ENCODE results near the gene AIG1. TPM values are rescaled to one million over a fixed set of nuclear protein-coding genes. Genes with fewer than 3 reads are reported as not detected.

The AIG1 gene
- polyA plus RNA-seq, 1 of the 3 experiments (the other 2 are of a cell fraction), result 36.8 TPM

GRCh38 chr6:143063631-143064030, 2.9 kb downstream of the AIG1 start (continued):
- TF ChIP-seq EZH2phosphoT487 (IDR thresholded peaks at IDR 0.05; ENCODE audit: borderline replicate concordance, low read depth) (no peak), GATA2 (CRISPR knock-in tag; IDR thresholded peaks at IDR 0.05) (no peak), ELF1 (IDR thresholded peaks at IDR 0.05) (no peak)
- TF ChIP-seq, protein P1, sequence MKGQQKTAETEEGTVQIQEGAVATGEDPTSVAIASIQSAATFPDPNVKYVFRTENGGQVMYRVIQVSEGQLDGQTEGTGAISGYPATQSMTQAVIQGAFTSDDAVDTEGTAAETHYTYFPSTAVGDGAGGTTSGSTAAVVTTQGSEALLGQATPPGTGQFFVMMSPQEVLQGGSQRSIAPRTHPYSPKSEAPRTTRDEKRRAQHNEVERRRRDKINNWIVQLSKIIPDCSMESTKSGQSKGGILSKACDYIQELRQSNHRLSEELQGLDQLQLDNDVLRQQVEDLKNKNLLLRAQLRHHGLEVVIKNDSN (IDR thresholded peaks at IDR 0.05; ENCODE audit: borderline replicate concordance, low read depth), result no peak

DNA sequence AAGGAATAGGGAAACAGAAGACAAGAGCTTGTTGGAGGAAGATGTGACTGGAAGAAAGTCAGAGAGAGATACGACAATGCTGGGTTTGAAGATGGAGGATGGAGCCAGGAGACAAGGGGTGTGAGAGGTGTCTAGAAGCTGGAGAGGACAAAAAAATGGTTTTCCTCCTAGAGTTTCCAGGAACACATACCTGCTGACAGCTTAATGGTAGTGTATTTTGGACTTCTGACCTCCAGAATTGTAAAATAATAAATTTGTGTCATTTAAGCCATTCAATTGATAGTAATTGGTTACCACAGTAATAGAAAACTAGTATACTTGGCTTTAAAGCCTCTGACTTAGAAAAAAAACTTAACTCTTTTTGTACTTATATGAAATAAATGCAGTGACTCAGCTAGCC, 3.6 kb downstream of the AIG1 start:
- CTCF ChIA-PET, result no interaction called here
- Histone ChIP-seq H3F3A (replicated peaks; ENCODE audit: insufficient read depth) (peaks cover 27% of the 10 kb centered on the region), H4K20me1 (ENCODE audit: insufficient read depth) (no peaks in the 10 kb centered on the region), H3K4me3 (ENCODE audit: low read depth in 2 of 2, low read length in 1 of 2) (no peak overlapping the region), H3K4me1 (ENCODE audit: control insufficient read depth in 1 of 2, insufficient read depth in 2 of 2, low read depth in 1 of 2, low read length in 1 of 2) (peaks cover 0 to 10% of the 10 kb centered on the region in 2 experiments; a peak in 2 of 4 replicates), H3K9ac (no peak overlapping the region), H2AFZ (ENCODE audit: low read depth) (no peak overlapping the region), H3K9me2 (no peaks in the 10 kb centered on the region), H3K79me2 (ENCODE audit: insufficient read depth) (peaks cover 4% of the 10 kb centered on the region; the same call in 1 of the 2 replicates), H3K36me3 (replicated peaks in 1 of 2; ENCODE audit: control insufficient read depth in 1 of 2, insufficient read depth in 2 of 2, low read length in 1 of 2) (peaks cover 0 to 2% of the 10 kb centered on the region in 2 experiments), H3K27ac (ENCODE audit: low read depth in 2 of 2, low read length in 1 of 2) (no peak overlapping the region), H3K27me3 (ENCODE audit: insufficient read depth) (no peaks in the 10 kb centered on the region), H3K4me2 (no peak overlapping the region), H3K9me3 (no peaks in the 10 kb centered on the region)
- POLR2A ChIA-PET, result no interaction called here
- TF ChIP-seq REST (IDR thresholded peaks at IDR 0.05; ENCODE audit: low read depth, low read length) (no peak), RAD21 (IDR thresholded peaks at IDR 0.05; ENCODE audit: low read length) (no peak), EP300 (IDR thresholded peaks at IDR 0.05; ENCODE audit: borderline replicate concordance in 1 of 2, low read depth in 1 of 2, low read length in 1 of 2) (no peak), CTCF (IDR thresholded peaks at IDR 0.05) (no peak), EZH2phosphoT487 (IDR thresholded peaks at IDR 0.05; ENCODE audit: borderline replicate concordance, low read depth) (no peak), TEAD4 (IDR thresholded peaks at IDR 0.05; ENCODE audit: borderline replicate concordance, insufficient read depth) (no peak), MEF2A (IDR thresholded peaks at IDR 0.05; ENCODE audit: borderline replicate concordance, low read depth) (no peak), RFX5 (IDR thresholded peaks at IDR 0.05; ENCODE audit: low read length) (no peak), NRF1 (IDR thresholded peaks at IDR 0.05; ENCODE audit: low read depth, low read length) (no peak), FOXJ3 (CRISPR knock-in tag; IDR thresholded peaks at IDR 0.05) (no peak), CHD2 (IDR thresholded peaks at IDR 0.05; ENCODE audit: low read length, partially characterized antibody) (no peak), YY1 (IDR thresholded peaks at IDR 0.05; ENCODE audit: low read depth) (no peak), POLR2AphosphoS5 (IDR thresholded peaks at IDR 0.05; ENCODE audit: low read depth, low read length) (no peak), USF2 (IDR thresholded peaks at IDR 0.05; ENCODE audit: borderline replicate concordance, low read depth, low read length) (no peak)
- TF ChIP-seq, protein P2, sequence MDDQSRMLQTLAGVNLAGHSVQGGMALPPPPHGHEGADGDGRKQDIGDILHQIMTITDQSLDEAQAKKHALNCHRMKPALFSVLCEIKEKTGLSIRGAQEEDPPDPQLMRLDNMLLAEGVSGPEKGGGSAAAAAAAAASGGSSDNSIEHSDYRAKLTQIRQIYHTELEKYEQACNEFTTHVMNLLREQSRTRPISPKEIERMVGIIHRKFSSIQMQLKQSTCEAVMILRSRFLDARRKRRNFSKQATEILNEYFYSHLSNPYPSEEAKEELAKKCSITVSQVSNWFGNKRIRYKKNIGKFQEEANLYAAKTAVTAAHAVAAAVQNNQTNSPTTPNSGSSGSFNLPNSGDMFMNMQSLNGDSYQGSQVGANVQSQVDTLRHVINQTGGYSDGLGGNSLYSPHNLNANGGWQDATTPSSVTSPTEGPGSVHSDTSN (IDR thresholded peaks at IDR 0.05), result no peak
- DNase-seq, result no peak
- WGBS (ENCODE audit: low lambda C conversion rate), result 90% methylated on average over 1 of the region's 1 CpG
